PC-3 (cell line): ENCODE measurements around the gene PTPA. TPM values are rescaled to one million over a fixed set of nuclear protein-coding genes. Genes with fewer than 3 reads are reported as not detected.

Experiments
- ATAC-seq: fragments of 200-7000 bp; cut with Tn5 transposase; 2 replicates; pipeline ENCODE4 v1.9.1; 2020; ENCODE audit warnings: mild to moderate bottlenecking, moderate library complexity
- BruUV-seq: library from RNA; stranded (reverse); fragments of 400-500 nt; replicated peaks from 2 replicates; lab custom pipeline; 2021; lab: Mats Ljungman, UMichigan
- CTCF ChIA-PET: fragments of 300-600 bp; sonication (Branson Sonifier 250); formaldehyde crosslinking; loops from one replicate; lab custom pipeline; 2022; ENCODE audit warnings: antibody characterized with exemption; lab: Charles Lee
- POLR2A ChIA-PET: fragments of 300-600 bp; sonication (Branson Sonifier 250); formaldehyde crosslinking; loops from one replicate; lab custom pipeline; 2022; ENCODE audit warnings: antibody characterized with exemption; ENCODE audit not compliant: unreplicated experiment; lab: Charles Lee
- DNase-seq: peaks from one replicate; pipeline ENCODE4 v3.0.0-alpha.2; 2015
- H2AFZ ChIP-seq: fragments of 300-600 bp; sonication (generic); 2 replicates; pipeline ENCODE4 v1.6.0; 2016; ENCODE audit warnings: antibody characterized with exemption, low read length
- H3F3A ChIP-seq: fragments of 300-600 bp; sonication (generic); one replicate; pipeline ENCODE4 v1.6.0; 2017; ENCODE audit warnings: antibody characterized with exemption, low read length, control low read depth, mild to moderate bottlenecking; ENCODE audit not compliant: unreplicated experiment
- H3K27ac ChIP-seq: fragments of 300-600 bp; sonication (generic); 2 replicates; pipeline ENCODE4 v1.5.1; 2016; ENCODE audit warnings: mild to moderate bottlenecking, low read length
- H3K27me3 ChIP-seq: fragments of 300-600 bp; sonication (generic); 2 replicates; pipeline ENCODE4 v1.6.1; 2016; ENCODE audit warnings: low read length, mixed read lengths
- H3K36me3 ChIP-seq: fragments of 300-600 bp; sonication (generic); 2 replicates; pipeline ENCODE4 v1.6.1; 2016; ENCODE audit warnings: low read depth, mixed run types, low read length, mixed read lengths
- H3K4me1 ChIP-seq: fragments of 300-600 bp; sonication (generic); 2 replicates; pipeline ENCODE4 v1.5.1; 2016; ENCODE audit warnings: low read length; ENCODE audit not compliant: insufficient read depth
- H3K4me2 ChIP-seq: fragments of 300-600 bp; sonication (generic); 2 replicates; pipeline ENCODE4 v1.6.0; 2016; ENCODE audit warnings: low read length
- H3K4me3 ChIP-seq: fragments of 300-600 bp; sonication (generic); 2 replicates; pipeline ENCODE4 v1.5.1; 2016; ENCODE audit warnings: mild to moderate bottlenecking, low read length, mixed read lengths
- H3K79me2 ChIP-seq: fragments of 300-600 bp; sonication (generic); 2 replicates; pipeline ENCODE4 v1.6.1; 2017; ENCODE audit warnings: low read length, mixed read lengths
- H3K9ac ChIP-seq: fragments of 300-600 bp; sonication (generic); 2 replicates; pipeline ENCODE4 v1.6.0; 2016; ENCODE audit warnings: mild to moderate bottlenecking, low read length
- H3K9me2 ChIP-seq: fragments of 300-600 bp; sonication (generic); replicated peaks from 2 replicates; pipeline ENCODE4 v1.6.1; 2016; ENCODE audit warnings: mixed run types, low read length, mixed read lengths
- H3K9me3 ChIP-seq: fragments of 300-600 bp; sonication (generic); 2 replicates; pipeline ENCODE4 v1.6.1; 2016; ENCODE audit warnings: low read length, mixed read lengths
- H4K20me1 ChIP-seq: fragments of 300-600 bp; sonication (generic); 2 replicates; pipeline ENCODE4 v1.6.1; 2016; ENCODE audit warnings: low read length, mixed read lengths
- CTCF ChIP-seq: fragments of 300-600 bp; sonication (generic); conservative IDR thresholded peaks from 2 replicates; pipeline ENCODE4 v1.5.1; 2017; ENCODE audit warnings: antibody characterized with exemption, low read depth, mild to moderate bottlenecking, low read length
- EZH2 ChIP-seq: fragments of 300-600 bp; sonication (generic); IDR thresholded peaks from one replicate; pipeline ENCODE4 v1.6.1; 2017; ENCODE audit warnings: antibody characterized with exemption, mild to moderate bottlenecking, low read length; ENCODE audit not compliant: unreplicated experiment
- EZH2phosphoT487 ChIP-seq: fragments of 300-600 bp; sonication (generic); IDR thresholded peaks from 2 replicates; pipeline ENCODE4 v1.6.1; 2018; ENCODE audit warnings: mild to moderate bottlenecking, antibody characterized with exemption, low read length, borderline replicate concordance
- intact Hi-C: fragments of 100-400 bp; cut with micrococcal nuclease; formaldehyde crosslinking; loops from 2 replicates; pipeline ENCODE4 v1.9.0; 2023
- total RNA-seq: library from RNA; depleted of rRNA; stranded (reverse); fragments of >200 nt; gene quantifications from 2 replicates; pipeline ENCODE4 v1.2.3, GENCODE V29; 2014

PTPA gene
- total RNA-seq, 1 experiment from 2014 or later: 138 TPM

DNA sequence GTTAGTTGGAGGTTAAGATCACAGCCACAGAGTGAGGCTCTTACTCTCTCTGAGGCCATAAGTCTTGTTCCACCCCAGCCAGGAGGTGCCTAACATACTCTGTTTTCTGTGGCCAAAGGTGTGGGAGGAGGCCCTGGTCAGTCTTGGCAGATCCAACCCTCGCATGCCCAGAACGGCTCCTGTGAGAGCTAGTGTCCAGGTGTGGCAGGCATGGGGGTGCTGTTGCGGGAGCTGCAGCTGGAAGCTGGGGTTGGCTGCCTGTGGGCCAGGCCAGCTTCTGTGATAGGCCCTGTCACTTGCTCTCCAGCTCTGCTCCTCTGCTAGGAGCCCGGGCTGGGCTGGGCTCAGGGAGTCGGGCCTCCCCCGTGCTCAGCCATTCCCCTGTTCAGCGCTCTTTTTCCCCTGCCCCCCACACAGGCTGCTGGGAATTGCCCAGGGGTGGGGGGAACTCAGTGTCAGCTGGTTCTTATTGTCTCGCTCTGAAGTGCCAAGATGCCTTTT is 35.3 kb downstream of the PTPA start:
- intact Hi-C loops: loop anchor here (10.0 kb wide), 1 partner anchor 338 kb away; no protein-coding TSS in a partner anchor
- no peaks in the 10 kb centered on the region for H3K27me3 ChIP-seq
- H3K4me2 ChIP-seq: no peak overlapping the region
- ChIA-PET CTCF (no interaction called here), POLR2A (interaction anchor here (0.6 kb wide), 1 partner anchor 795 kb away, joined by 3 read pairs; no protein-coding TSS in a partner anchor)
- H3K79me2 ChIP-seq: peaks cover 6% of the 10 kb centered on the region
- no peak for TF ChIP-seq EZH2phosphoT487
- no peak for TF ChIP-seq CTCF
- TF ChIP-seq EZH2: no peak
- no peaks in the 10 kb centered on the region for H3K9me3 ChIP-seq
- no peaks in the 10 kb centered on the region for H4K20me1 ChIP-seq
- no peak overlapping the region for H3K4me3 ChIP-seq
- ATAC-seq: no peak
- no peak overlapping the region for H3K9ac ChIP-seq
- no peaks in the 10 kb centered on the region for H3F3A ChIP-seq
- no peak overlapping the region for H3K27ac ChIP-seq
- no peak overlapping the region for H2AFZ ChIP-seq
- BruUV-seq: no TSS peak
- DNase-seq: no peak
- no peaks in the 10 kb centered on the region for H3K9me2 ChIP-seq
- peaks cover 12% of the 10 kb centered on the region; the same call in 1 of the 2 replicates for H3K36me3 ChIP-seq
- peaks cover 2% of the 10 kb centered on the region for H3K4me1 ChIP-seq

DNA sequence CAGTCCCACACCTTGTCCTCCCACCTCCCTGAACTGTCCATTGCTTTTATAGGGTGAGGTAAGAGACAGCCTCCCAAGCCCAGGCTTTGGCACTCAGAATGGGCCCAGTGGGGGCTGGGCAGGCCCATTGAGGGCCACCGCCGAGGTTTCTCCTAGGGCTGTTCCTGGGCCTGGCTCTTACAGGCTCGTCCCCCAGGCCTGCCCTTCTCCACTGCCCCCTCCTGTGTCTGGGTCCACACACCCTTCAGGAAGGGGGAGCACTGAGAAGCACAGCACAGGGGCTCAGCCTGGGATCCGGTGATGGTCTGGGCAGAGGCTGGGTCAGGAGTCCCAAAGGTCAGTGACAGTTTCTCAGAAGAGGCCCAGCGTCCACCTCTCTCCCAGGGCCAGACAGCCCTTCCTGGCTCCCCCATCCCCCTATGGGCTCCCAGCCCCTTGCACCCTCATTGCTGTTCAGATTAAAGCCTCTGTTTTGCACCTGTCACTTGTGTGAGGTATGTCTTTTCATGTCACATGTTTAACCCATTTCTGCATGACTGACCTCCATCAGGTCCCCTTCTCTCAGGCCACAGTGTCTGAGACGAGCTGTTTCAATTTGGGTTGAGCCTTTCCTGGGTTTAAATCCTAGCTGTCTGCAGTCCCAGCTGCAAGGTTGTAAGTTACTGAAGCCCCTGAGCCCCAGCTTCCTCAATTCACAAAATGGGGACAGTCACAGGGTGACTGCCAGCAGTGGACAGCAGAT is 37.4 kb downstream of the PTPA start:
- Histone ChIP-seq H3F3A (no peaks in the 10 kb centered on the region), H3K79me2 (no peaks in the 10 kb centered on the region), H2AFZ (no peak overlapping the region), H3K27me3 (no peaks in the 10 kb centered on the region), H4K20me1 (no peaks in the 10 kb centered on the region), H3K36me3 (peaks cover 5% of the 10 kb centered on the region; the same call in 1 of the 2 replicates), H3K9me2 (no peaks in the 10 kb centered on the region), H3K27ac (no peak overlapping the region), H3K9ac (no peak overlapping the region), H3K4me3 (no peak overlapping the region), H3K4me1 (no peaks in the 10 kb centered on the region), H3K9me3 (no peaks in the 10 kb centered on the region), H3K4me2 (no peak overlapping the region)
- ATAC-seq: no peak
- BruUV-seq: no TSS peak
- ChIA-PET POLR2A (no interaction called here), CTCF (no interaction called here)
- no peak for DNase-seq
- intact Hi-C loops: loop anchor here (10.0 kb wide), 1 partner anchor 336 kb away; no protein-coding TSS in a partner anchor
- TF ChIP-seq EZH2 (no peak), CTCF (no peak), EZH2phosphoT487 (no peak)

- Histone ChIP-seq H3K9me3 (no peaks in the 10 kb centered on the region), H3F3A (no peaks in the 10 kb centered on the region), H3K27me3 (no peaks in the 10 kb centered on the region), H3K4me3 (no peak overlapping the region), H3K79me2 (no peaks in the 10 kb centered on the region), H3K4me2 (no peak overlapping the region), H2AFZ (no peak overlapping the region), H3K27ac (no peak overlapping the region), H4K20me1 (no peaks in the 10 kb centered on the region), H3K4me1 (no peaks in the 10 kb centered on the region), H3K9ac (no peak overlapping the region), H3K9me2 (no peaks in the 10 kb centered on the region), H3K36me3 (no peaks in the 10 kb centered on the region)
- intact Hi-C loops: loop anchor here (10.0 kb wide), 1 partner anchor 335 kb away; no protein-coding TSS in a partner anchor
- DNase-seq (no peak), ATAC-seq (no peak)
- POLR2A ChIA-PET: no interaction called here
- BruUV-seq: no TSS peak
- TF ChIP-seq CTCF (no peak), EZH2phosphoT487 (no peak), EZH2 (no peak)
- CTCF ChIA-PET: no interaction called here
Measured at GRCh38 chr9:129149442-129149841, 38.2 kb downstream of the PTPA start.
